HG03060 (cell line): ENCODE data around the gene CXCR6.

Experiments used
- ATAC-seq: cut with Tn5 transposase; IDR thresholded peaks from one replicate; pipeline ENCODE4 v1.9.1; 2021; ENCODE audit warnings: low read depth, moderate number of reproducible peaks; ENCODE audit not compliant: unreplicated experiment

CXCR6 gene

GRCh38 chr3:45943207-45943846 is at the start of gene CXCR6:
CXCR6 (plus strand) TSS chr3:45943464; CDS start chr3:45946482, 3,018 bp downstream.
- ATAC-seq: no peak

GRCh38 chr3:45894015-45894414 is 49.2 kb upstream of the CXCR6 start:
- ATAC-seq: no peak

GRCh38 chr3:45895686-45896468 is 47.4 kb upstream of the CXCR6 start:
- no peak for ATAC-seq

GRCh38 chr3:45896956-45897355 is 46.3 kb upstream of the CXCR6 start:
- no peak for ATAC-seq

GRCh38 chr3:45904931-45905330 is 38.3 kb upstream of the CXCR6 start:
- ATAC-seq: peak; percentile 46

- no peak for ATAC-seq
These were observed 37.5 kb upstream of the CXCR6 start for GRCh38 chr3:45905755-45906154.

- no peak for ATAC-seq
These were observed 36.4 kb upstream of the CXCR6 start for GRCh38 chr3:45906681-45907407.

GRCh38 chr3:45907769-45908705 is 35.2 kb upstream of the CXCR6 start:
- ATAC-seq: no peak

GRCh38 chr3:45908761-45909160 is 34.5 kb upstream of the CXCR6 start:
- no peak for ATAC-seq

GRCh38 chr3:45909542-45909941 is 33.7 kb upstream of the CXCR6 start:
- ATAC-seq: no peak

GRCh38 chr3:45910892-45911291 is 32.4 kb upstream of the CXCR6 start:
- no peak for ATAC-seq

- ATAC-seq: no peak
These were observed 31.6 kb upstream of the CXCR6 start for GRCh38 chr3:45911511-45912226.

GRCh38 chr3:45912435-45912834 is 30.8 kb upstream of the CXCR6 start:
- ATAC-seq: no peak

- ATAC-seq: no peak
These were observed 28.8 kb upstream of the CXCR6 start for GRCh38 chr3:45914362-45915058.

- no peak for ATAC-seq
These were observed 28.2 kb upstream of the CXCR6 start for GRCh38 chr3:45915059-45915439.

GRCh38 chr3:45915518-45916231 is 27.6 kb upstream of the CXCR6 start:
- peak; percentile 88 for ATAC-seq

- ATAC-seq: no peak
These were observed 25.9 kb upstream of the CXCR6 start for GRCh38 chr3:45917146-45917898.
